AG20443 (cell line): ENCODE results near the gene STX3.

Experiments used
- DNase-seq: peaks from one replicate; pipeline ENCODE4 v3.0.0; 2012; ENCODE audit warnings: low spot score, mixed read lengths

STX3 gene

DNA sequence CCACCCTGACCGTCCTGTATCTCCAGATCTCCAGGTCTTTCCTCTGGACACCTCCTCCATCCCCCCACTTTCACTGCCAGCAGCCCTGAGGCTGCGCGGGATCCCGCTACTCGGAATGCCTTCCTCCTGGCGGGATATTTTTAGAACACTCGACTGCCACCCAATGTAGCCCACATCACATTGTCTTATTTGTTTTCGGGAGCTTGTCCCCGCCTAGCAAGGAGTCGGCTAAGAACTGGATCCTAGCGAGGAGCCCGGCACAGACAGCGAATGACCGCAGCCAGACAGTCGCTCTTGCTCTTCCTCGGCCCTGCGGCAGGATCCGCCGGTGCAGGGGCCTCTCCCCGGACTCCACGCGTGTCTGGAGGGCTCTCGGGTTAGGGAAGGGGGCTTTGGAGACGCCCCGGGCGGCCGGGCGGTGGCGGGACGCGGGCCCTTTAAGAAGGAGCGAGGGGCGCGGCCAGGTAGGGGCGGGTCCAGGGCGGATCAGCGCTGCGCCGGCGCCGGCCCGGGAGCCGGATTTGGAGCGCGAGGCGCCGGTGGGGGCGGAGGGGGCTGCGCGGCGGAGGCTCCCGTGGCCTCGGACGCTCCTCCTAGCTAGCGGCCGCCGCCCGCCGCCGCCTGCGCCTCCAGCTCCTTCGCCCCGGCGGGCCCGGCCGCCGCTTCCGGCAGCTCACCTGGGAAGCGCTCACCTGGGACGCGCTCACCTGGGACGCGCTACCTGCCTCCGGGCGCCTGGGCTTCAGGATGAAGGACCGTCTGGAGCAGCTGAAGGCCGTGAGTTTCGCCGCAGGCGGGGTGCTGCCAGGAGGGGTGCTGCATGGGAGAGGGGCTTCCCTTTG, at the start of gene STX3:
TSS of gene STX3 (plus strand) at position 518 of the 842 bp plus-strand sequence. CDS start at position 748, 230 bp downstream.
- peak; percentile 90 for DNase-seq

DNA sequence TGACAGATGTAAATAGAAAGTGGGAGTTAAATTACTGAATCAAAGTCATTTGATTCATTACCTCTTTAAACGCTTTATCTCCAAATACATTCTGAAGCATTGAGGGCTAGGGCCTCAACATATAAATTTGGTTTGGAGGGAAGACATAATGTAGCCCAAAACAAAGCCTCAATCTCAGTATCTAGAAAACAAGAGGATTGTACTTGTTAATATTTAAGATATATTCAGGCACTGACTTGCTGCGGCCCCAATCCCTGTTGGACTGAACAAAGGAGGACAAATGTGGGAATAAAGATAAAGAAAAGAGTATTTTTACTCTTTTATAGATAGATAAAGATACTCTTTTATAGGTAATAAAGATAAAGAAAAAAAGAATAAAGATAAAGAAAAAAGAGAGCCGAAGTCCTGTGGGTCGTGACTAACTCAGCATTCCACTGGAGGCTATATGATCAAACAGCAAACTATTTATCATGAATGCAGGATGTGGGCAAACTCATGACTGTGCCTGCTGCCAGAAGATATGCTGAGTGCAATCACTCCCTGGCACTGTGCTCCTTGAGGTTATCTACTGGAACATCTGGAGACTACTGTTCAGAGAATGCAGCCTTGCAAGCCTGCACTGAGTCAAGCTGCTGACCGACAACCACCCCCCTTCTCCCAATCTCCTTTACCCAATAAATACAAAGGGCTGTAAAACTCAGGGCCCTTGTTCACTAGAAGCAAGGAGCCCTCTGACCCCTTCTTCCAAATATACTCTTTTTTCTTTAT, 48.5 kb upstream of the STX3 start:
- peak; percentile 18 for DNase-seq

DNA sequence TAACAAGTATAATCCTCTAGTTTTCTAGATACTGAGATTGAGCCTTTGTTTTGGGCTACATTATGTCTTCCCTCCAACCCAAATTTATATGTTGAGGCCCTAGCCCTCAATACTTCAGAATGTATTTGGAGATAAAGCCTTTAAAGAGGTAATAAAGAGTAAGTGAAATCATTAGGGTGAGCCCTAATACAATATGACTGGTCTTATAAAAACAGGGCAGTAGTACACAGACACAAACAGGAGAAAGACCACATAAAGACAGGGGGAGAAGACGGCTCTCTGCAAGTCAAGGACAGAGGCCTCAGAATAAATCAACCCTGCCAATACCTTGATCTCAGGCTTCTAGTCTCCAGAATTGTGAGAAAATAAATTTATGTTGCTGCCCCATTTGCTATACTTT, 47.8 kb upstream of the STX3 start:
- no peak for DNase-seq

DNA sequence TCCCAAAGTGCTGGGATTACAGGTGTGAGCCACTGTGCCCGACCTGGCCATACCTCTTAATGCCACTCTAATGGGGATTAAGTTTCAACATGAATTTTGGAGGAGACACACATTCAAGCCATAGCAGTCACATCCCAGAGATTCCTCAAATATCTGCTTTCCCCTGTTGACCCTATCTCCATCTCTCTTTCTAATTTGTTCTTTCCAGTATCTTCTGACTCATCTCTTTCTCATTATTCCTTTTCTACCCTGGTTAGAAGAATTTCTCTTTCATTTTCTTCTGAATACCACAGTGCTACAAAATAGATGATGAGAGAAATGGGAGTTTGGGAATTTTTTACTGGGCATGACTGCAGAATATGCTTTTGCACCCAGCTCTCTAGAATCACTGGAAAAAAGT, 46.6 kb upstream of the STX3 start:
- DNase-seq = no peak

DNA sequence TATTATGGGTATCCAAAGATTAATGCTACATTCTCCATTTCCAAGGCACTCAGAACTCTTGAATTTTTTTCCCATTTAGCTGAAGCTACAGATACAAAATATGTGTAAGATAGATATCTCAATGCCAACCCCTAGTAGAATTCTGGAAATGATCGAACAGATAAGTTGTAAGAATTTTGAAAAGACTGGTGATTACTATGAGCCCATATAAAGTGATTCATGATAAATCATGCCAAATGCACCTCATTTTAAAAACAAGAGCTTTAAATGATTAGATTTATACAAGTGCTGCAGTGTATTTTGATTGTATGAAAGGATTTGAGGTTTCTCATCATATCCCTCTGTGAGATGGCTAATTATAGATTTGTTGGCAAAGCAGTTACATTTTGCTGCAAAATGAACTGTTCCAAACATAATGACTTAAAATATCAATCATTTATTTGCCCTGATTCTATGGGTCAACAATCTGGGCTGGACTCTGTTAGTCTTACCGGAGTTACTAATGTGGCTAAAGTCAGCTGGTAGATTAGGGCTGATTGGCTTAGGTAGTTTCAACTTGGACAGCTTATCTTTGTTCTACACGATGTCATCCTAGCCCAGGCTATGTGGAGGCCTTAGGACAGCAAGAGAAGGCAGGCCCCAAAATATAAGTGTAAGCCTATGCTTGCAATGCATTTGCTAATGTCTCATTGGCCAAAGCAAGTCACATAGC, 44.9 kb upstream of the STX3 start:
- DNase-seq = no peak

DNA sequence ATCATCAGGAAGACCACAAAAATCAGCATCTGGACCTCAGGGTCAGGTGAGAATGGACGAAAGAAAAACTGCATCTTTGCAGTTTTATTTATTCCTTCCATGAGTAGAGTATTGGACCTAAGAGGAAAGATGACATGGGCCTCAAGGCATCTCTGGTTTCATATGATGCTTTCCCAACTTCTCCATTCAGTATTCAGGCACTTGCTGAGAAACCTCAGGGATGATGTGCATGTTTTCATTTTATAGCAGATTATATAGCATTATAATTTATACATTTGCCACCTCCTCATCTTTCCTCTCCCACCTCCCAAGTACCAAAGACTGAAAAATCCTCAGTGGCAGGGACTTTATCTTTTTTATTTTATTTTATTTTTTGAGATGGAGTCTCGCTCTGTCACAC, 41.4 kb upstream of the STX3 start, which contains the start of gene OR10V1:
TSS of gene OR10V1 (minus strand) at position 101 of the 400 bp plus-strand sequence. CDS start at position 101, 0 bp downstream.
- no peak for DNase-seq

DNA sequence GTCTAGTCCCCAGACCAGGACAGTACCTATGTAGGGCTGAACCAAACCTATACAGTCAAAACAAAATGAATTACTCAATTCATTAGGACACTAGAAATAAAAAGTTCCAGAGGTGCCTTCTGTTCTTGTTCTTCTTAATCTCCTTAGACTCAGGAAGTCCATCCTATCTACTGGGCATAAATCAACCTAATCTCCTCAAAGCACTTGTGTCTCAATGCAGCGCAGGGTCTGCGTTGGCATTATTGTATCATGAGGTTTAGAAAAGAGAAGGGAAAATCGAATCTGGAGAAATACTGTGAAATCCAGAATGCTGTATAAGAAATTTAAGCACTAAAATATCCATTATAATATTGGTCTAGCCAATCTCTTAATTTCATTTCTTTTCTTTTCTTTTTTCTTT, 39.1 kb upstream of the STX3 start:
- DNase-seq = no peak

DNA sequence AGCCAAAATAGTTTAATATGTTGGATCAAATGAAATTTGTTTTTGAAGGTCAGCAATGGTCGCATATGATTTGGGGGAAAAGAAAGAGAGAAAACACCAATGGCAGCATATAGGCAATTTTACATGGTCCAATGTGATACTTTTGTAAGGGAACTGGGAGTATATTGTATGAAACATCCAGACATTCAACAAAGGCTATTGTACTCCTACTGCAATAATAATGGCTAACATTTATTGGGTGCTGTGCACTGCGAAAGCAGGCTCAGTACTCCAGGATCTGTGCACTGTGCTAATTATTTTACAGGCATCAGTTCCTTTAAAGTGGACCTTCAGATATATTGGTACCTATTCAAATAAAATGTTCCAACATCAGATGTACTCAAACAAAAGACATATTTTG, 35.6 kb upstream of the STX3 start:
- no peak for DNase-seq

DNA sequence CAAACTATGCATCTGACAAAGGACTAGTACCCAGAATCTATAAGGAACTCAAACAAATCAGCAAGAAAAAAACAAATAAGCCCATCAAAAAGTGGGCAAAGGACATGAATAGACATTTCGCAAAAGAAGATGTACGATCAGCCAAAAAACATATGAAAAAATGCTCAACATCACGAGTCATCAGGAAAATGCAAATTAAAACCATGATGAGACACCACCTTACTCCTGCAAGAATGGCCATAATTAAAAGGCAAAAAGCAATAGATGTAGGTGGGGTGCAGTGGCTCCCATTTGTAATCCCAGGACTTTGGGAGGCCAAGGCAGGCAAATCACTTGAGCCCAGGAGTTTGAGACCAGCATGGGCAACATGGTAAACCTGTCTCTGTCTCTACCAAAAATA, 31.1 kb upstream of the STX3 start:
- no peak for DNase-seq

DNA sequence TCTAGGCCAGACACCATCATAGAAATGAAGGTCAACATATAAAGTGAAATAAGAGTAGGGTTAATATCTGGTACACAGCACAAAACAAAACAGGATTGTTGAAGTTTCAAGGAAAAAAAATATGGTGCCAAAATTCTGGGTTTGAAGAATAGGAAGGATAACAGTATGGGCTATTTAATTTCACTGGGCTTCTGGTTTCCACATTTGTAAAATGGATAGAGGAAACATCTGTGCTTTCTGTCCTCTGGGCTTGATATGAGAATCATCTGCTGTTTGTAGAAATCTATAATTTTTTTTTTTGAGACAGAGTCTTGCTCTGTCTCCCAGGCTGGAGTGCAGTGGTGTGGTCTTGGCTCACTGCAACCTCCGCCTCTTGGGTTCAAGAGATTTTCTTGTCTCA, 27.8 kb upstream of the STX3 start:
- DNase-seq = no peak

DNA sequence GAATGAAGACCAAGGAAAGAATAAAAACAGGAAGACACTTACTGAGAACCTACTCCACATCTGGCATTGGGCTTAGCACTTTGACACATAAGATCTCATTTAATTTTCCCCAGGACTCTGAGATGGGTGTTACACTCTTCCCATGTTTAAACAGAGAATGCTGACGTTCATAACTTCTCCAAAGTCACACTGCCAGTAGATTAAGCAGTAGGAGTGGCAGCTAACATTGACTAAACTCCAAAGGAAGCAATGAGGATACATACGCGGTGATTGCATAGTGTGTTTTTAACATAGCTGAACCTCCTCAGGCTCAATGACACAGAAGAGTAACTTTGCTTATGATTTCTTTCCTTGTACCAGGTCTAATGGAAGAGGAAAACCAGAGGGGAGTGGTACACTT, 27.0 kb upstream of the STX3 start:
- DNase-seq = no peak

DNA sequence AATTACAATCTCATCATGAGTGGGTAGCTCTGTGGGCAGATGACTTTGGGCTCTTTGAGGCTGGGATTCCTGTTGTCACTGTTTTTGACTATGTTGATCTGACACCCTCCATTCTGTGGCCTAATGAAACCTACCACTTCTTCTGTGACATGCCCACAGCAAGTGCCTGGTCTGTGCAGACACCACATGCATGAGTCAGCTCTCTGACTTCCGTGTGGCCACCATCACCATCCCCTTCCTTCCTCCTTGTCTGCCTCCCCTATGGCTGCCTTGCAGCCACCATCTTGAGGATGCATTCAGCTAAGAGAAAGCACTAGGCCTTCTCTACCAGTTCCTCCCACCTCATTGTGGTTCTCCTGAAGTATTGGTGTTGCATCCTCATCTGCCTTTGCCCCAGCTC, 26.3 kb upstream of the STX3 start:
- no peak for DNase-seq

DNA sequence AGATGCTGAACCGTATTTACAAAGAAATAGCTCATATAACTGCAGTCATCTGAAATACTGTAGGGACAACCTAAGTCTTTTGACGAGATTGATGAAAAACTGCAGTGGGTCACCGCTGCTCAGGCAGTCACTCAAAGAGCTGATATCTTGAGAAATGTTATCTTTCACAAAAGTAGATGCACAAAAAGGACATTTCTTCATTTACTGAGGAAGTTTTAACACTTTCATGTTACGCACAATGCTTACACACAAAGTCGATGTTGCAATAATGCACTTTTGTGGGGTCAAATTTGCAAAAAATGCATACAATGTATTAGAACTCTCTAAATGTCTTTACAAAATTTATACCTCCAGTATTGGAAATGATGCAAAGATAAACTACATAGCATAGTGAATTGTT, 25.3 kb upstream of the STX3 start:
- no peak for DNase-seq

DNA sequence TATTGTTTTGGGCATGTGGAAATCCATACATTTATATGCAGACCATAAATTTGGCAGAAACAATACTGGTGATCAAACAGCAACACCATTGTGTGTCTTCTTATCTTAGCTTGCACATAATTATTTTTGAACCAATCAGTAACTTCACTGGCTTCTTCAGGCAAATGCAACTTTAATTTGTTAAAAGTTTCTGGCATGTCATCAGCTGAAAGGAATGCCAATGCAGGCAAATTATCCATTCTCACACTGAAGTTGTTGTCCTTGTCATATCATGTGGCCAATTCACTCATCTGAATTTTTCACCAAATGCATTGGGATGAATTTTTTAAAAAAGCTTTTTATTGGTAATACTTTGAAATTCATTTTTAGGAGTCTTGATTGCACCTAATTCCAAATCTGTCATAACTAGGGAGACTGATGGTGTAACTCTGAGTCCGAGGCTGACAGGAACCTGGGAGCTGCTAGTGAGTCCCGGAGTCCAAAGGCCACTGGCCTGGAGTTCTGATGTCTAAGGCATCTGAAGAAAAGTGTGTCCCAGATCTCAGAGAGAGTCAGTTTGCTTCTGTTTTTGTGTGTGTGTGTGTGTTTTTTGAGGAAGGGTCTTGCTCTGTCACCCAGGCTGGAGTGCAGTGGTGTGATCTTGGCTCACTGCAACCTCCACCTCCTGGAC, 24.1 kb upstream of the STX3 start:
- no peak for DNase-seq

DNA sequence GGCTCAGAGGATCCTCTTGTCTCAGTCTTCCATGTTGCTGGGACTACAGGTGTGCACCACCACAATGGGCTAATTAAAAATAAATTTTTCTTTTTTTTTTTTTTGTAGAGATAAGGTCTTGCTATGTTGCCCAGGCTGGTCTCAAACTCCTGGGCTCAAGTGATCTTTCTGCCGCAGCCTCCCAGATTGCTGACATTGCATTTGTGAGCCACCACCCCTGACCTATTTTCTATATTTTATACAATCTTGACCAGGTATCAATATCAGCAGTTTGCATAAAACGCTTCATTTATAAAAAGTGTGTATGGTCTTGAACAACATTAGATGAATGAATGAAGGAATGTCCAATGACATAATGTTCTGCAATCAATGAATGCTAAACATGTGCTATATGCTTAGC, 9.1 kb upstream of the STX3 start:
- DNase-seq = no peak

DNA sequence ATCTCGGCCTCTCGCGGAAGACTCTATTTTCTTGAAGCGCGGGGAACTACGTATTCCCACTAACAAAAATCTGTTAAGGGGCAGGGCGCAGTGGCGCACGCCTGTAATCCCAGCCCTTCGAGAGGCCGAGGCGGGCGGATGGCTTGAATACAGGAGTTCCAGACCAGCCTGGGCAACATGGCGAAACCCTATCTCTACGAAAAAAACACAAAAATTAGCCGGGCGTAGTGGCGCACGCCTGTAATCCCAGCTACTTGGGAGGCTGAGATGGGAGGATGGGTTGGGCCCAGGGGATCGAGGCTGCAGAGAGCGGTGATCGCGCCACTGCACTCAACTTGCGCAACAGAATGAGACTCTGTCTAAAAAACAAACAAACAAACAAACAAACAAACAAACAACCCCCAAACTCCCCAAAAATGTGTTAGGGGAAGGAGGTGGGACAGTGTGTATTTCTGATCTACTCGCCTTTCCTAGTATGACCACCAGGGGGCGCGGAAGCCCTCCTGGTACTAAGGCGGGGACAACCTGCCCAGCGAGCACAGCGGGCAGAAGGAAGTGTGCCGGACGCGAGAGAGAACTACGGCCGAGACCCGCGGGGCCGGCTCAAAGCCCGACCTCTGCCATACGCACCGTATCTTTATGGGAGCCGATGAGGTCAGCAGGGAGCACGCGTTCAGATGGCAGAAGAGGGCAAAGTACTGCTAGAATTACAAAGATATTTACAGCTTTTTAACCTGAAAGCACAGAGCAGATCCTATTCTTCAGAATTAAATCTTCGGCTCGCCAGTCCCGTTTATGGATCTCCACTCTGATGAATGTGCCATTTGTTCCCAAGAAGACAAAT, 1.3 kb upstream of the STX3 start:
- DNase-seq = peak; percentile 93

DNA sequence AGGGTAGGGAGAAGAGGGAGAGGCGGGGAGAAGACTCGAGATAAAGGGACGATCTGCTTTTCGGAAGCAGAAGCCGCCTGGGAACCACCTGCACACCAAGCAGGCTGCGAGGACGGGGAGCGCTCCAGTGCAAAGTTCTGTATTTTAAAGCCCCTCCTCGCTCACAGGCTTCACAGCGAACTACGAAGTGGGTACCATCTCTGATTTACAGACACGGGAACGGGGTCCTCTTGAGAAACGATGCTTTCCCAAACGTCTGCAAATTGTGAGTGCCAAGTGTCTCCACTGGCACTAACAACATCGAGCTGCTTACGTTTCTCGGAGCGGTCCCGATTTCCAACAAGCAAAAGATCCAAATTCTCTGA, 700 bp upstream of the STX3 start:
- DNase-seq = no peak

DNA sequence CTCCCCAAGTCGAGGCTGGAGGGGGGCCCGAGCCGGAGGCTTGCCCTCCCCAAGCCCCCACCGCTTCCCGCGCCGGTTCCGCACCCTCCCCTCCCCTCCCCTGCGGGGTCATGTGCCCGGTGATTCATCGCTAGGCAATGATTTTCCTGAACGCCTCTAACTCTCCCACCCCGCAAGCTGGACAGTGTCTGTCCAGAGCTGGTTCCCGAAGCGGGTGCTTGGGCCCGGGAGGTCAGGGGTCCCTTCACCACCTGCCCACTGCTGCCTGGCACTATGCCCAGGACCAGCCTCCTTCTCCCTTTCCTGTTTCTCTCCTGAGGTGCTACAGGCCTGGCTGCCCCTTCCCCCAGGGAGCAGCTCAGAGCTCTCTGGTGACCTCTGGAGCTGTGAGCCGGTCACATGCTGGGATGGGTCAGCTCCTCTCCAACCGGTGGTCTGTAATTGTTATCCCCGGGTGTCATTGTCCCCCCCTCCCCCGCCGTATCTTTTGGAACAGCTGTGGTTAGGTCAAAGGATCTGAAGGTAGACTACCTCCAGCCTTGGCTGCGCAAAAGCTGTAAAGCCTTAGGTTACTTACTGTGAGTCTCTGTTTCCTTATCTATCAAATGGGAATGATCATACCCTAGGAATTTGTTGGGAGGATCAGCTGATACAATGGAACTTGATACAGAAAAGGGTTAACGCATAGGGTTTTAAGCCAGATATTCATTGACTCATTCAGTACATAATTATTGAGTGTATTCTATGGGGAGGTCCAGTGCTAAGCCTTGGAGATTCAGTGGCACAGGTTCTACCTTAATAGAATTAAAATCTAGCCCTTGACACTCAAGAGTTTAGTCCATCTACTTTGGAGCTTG, 753 bp downstream of the STX3 start:
- DNase-seq = peak; percentile 90

DNA sequence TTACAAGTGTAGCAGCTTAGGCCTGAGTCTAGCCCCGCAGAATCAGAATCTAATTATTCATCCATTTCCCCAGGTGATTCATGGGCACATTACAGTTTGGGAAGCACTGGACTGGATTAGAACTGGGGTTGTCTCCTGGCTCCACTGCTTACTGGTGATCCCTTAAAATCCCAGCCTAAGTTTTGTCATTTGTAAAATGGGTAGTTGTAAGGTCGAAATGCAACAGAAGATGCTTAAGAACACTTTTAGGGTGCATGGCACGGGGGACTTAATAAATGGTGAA, 1.3 kb downstream of the STX3 start:
- DNase-seq = no peak

DNA sequence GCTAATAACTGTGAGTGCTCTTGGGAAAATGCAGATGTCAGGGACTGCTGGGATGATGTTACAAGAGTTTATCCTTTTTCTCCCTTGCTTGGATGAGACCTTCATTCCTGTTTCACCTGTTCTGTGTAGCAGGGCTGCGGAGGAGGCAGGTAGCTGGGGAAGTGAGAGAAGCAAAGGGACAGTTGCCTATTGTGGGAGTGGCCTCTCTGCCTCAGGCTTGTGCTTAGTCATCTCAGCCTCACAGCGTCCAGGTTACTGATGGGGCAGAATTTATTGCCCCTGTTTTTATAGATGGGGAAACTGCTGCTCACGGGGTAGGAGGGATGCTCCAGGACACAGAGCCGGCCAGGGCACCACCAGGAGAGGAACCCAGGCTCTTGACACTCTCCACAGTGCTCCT, 1.7 kb downstream of the STX3 start:
- peak; percentile 26 for DNase-seq
